Cardiac muscle cell (in vitro differentiated cells and primary cell): ENCODE data around the gene CITED2. TPM values are rescaled to one million over a fixed set of nuclear protein-coding genes. Genes with fewer than 3 reads are reported as not detected.
"Not testable (repeated sequence)": the region's sequence is repeated elsewhere in the genome, so short reads cannot be mapped to it uniquely, and the experiment has no call there.

Experiments
- DNase-seq, 2 donors: peaks; one replicate each; pipeline versions ENCODE4 v3.0.0 to v3.0.0-alpha.2; 2010 to 2017; ENCODE audit warnings: low read depth in 1 of 2, low spot score in 1 of 2
- H3K27ac ChIP-seq: fragments of 200-600 bp; sonication (generic); 2 replicates; pipeline ENCODE4 v1.5.1; 2016
- H3K27me3 ChIP-seq: fragments of 200-600 bp; sonication (generic); 2 replicates; pipeline ENCODE4 v1.6.0; 2016; ENCODE audit warnings: control low read depth
- H3K36me3 ChIP-seq: fragments of 200-600 bp; sonication (generic); 2 replicates; pipeline ENCODE4 v1.5.1; 2016; ENCODE audit warnings: control low read depth
- H3K4me1 ChIP-seq: fragments of 200-600 bp; sonication (generic); 2 replicates; pipeline ENCODE4 v1.8.1; 2017; ENCODE audit warnings: low read depth, mild to moderate bottlenecking, mixed run types
- H3K4me3 ChIP-seq: fragments of 200-600 bp; sonication (generic); 2 replicates; pipeline ENCODE4 v1.5.1; 2016; ENCODE audit warnings: mild to moderate bottlenecking
- H3K9me3 ChIP-seq: fragments of 200-600 bp; sonication (generic); 2 replicates; pipeline ENCODE4 v1.5.1; 2017; ENCODE audit warnings: low read depth, mild to moderate bottlenecking, control low read depth
- polyA plus RNA-seq: library from polyadenylated mRNA; unstranded; fragments of >200 nt; fragmentation: Nextera tagmentation; extraction: Ambion mirVana; gene quantifications from 2 replicates; pipeline ENCODE4 v1.2.1, GENCODE V29; 2016
- total RNA-seq: library from RNA; depleted of rRNA; stranded (reverse); fragments of >200 nt; gene quantifications from 2 replicates; pipeline ENCODE4 v1.2.3, GENCODE V29; 2016
- TF ChIP-seq, protein P1 (sequence below): IDR thresholded peaks from 2 replicates; pipeline ENCODE4 v1.5.1; 2012; ENCODE audit warnings: low read depth, mild to moderate bottlenecking, low read length

The CITED2 gene
- total and polyA plus RNA-seq, 2 experiments from 2014 or later: 34.9 to 513 TPM

DNA sequence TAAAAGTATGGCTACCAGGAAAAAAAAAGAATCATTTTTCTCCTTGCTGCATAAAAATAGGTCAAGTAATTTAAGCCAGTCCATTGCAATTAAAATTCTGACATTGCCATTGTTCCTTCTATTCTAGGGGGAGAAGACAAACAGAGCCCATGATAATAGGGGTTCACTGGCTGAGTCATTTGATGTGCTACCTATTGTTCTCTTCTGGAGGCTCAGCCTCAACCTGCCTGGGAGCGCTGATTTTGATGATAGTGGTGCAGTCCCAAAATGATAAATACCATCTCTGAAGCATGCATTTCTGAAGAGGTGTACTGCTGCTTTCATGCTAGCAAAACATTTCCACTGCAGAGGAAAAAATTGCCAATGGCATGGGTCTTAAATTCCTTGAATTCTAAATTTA is 5.8 kb downstream of the CITED2 start:
- Histone ChIP-seq H3K4me3 (no peak overlapping the region), H3K4me1 (peaks cover 40% of the 10 kb centered on the region), H3K9me3 (no peaks in the 10 kb centered on the region), H3K27me3 (no peaks in the 10 kb centered on the region), H3K36me3 (peaks cover 23% of the 10 kb centered on the region), H3K27ac (peak overlapping the region; percentile 97)
- DNase-seq: no peak
- TF ChIP-seq, protein P1, sequence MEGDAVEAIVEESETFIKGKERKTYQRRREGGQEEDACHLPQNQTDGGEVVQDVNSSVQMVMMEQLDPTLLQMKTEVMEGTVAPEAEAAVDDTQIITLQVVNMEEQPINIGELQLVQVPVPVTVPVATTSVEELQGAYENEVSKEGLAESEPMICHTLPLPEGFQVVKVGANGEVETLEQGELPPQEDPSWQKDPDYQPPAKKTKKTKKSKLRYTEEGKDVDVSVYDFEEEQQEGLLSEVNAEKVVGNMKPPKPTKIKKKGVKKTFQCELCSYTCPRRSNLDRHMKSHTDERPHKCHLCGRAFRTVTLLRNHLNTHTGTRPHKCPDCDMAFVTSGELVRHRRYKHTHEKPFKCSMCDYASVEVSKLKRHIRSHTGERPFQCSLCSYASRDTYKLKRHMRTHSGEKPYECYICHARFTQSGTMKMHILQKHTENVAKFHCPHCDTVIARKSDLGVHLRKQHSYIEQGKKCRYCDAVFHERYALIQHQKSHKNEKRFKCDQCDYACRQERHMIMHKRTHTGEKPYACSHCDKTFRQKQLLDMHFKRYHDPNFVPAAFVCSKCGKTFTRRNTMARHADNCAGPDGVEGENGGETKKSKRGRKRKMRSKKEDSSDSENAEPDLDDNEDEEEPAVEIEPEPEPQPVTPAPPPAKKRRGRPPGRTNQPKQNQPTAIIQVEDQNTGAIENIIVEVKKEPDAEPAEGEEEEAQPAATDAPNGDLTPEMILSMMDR: no peak

DNA sequence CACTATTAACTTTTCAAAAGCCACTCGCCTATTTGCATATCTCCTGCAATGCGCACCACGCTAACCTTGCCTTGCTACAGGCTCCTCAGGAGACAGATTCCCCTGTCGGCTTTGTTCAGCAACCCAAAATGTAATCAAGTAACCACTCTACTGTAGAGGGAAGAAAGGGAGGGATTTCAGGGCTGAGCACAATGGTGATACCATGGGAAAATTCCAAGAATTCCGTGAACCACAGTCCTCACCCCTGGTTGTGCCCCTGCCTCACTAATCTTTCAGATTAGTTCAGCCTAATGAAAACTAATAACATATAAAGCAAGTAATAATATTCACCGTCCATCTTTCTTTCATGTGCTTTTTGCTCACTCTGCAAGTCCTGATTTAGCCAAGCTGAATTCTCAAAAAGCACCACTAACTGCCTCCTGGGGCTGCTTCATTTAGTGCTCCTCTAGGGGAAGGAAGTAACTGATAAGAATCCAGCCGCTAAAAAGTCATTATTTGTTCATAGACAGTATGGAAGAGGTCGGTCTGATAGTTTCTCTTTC is 6.6 kb downstream of the CITED2 start:
- Histone ChIP-seq H3K36me3 (peaks cover 15% of the 10 kb centered on the region), H3K27me3 (no peaks in the 10 kb centered on the region), H3K4me3 (no peak overlapping the region), H3K9me3 (no peaks in the 10 kb centered on the region), H3K4me1 (peaks cover 40% of the 10 kb centered on the region), H3K27ac (peak overlapping the region; percentile 97)
- peak; percentile 43 to 51 for DNase-seq
- TF ChIP-seq, protein P1: no peak

DNA sequence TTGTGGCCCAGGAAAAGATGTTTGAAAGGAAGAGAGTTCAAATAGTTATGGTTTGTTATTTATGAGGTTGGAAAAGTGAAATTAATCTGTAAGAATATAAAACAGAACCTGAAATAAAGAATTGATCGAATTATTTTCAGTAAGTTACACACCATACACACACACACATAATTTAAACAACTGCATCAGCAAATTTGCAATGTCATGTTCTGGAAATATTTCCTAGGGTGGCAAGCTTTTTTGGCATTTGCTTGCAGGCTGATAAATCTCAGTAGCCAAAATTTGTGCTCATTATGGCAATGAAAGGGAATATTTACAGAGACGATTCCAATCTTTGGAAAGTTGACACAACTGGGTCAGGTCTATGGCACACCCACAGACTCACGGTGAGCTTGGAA is 9.5 kb downstream of the CITED2 start:
- no peaks in the 10 kb centered on the region for H3K27me3 ChIP-seq
- DNase-seq: no peak

DNA sequence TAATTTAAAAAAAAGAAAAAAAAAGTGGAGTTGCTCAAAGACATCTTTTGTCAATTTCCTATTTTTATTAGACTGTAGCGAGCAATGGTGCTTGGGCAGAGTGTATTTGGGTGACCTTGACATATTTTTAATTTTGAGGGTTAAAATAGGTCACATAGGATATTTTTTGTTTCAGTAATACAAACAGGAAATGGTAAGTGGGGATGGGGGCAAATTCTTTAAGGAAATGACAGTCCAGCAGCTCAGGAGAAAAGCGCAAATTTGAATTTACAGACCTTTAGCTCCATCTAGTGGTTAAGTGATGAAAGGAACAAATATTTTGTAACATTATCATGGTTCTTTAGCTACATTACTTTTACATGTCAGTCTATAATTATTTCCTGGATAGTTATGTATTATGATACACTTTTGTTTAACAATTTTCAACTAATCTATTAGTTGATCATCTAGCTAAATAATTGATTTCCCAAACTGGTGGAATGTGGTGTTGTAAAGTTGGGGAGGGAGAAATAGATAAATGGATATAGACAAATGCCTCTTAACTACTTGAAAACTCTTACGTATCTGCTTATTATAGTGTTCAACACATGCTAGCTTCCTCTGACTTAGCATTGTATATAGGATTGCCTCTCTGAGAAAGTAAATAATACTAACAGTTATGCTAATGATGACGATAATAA is 10.0 kb downstream of the CITED2 start:
- TF ChIP-seq, protein P1: peak; percentile 42
- Histone ChIP-seq H3K9me3 (no peaks in the 10 kb centered on the region), H3K4me3 (no peak overlapping the region), H3K36me3 (no peaks in the 10 kb centered on the region), H3K4me1 (peaks cover 20% of the 10 kb centered on the region), H3K27ac (no peak overlapping the region), H3K27me3 (no peaks in the 10 kb centered on the region)
- peak; percentile 67 to 69 for DNase-seq

More for the DNA sequence above, 9.5 kb downstream of the CITED2 start:
- Histone ChIP-seq H3K4me3 (no peak overlapping the region), H3K36me3 (no peaks in the 10 kb centered on the region), H3K27ac (no peak overlapping the region), H3K4me1 (peaks cover 26% of the 10 kb centered on the region), H3K9me3 (no peaks in the 10 kb centered on the region)
- TF ChIP-seq, protein P1: no peak

DNA sequence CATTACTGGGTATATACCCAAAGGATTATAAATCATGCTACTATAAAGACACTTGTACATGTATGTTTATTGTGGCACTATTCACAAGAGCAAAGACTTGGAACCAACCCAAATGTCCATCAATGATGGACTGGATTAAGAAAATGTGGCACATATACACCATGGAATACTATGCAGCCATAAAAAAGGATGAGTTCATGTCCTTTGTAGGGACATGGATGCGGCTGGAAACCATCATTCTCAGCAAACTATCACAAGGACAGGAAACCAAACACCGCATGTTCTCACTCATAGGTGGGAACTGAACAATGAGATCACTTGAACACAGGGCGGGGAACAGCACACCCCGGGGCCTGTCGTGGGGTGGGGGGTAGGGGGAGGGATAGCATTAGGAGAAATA is 10.7 kb downstream of the CITED2 start:
- not testable (repeated sequence) for H3K9me3 ChIP-seq, H3K27ac ChIP-seq, DNase-seq, H3K4me3 ChIP-seq, H3K27me3 ChIP-seq, H3K36me3 ChIP-seq
- H3K4me1 ChIP-seq: peaks cover 14% of the 10 kb centered on the region

DNA sequence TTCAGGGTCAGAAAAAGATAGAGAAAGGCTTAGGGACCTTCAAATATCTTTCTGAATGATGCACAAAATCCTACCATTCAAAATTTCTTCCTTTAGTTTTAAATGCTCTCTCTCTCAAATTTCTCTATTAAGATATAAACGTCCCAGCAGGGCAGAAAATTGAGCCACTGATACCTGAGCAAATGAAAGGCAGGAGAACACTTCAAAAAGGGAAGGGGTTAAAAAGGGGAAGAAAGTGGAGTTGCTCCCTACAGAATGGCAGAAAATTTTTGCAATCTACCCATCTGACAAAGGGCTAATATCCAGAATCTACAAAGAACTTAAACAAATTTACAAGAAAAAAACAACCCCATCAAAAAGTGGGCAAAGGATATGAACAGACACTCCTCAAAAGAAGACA is 11.3 kb downstream of the CITED2 start:
- H3K4me3 ChIP-seq, H3K36me3 ChIP-seq, H3K27me3 ChIP-seq, H3K27ac ChIP-seq, DNase-seq, H3K4me1 ChIP-seq, H3K9me3 ChIP-seq: not testable (repeated sequence)
